HL-60 (cell line): ENCODE data around the gene ZNF507.

Source experiments
- DNase-seq, 2 experiments: peaks; one replicate each; pipeline ENCODE4 v3.0.0-alpha.2; 2010 to 2020; ENCODE audit warnings: low read depth in 1 of 2, low spot score in 1 of 2
- H3K27ac ChIP-seq: fragments of 250-450 bp; sonication (Bioruptor Pico); replicated peaks from 2 replicates; pipeline ENCODE4 v1.5.1; 2020; ENCODE audit warnings: mild to moderate bottlenecking, moderate library complexity
- H3K27me3 ChIP-seq: fragments of 250-450 bp; sonication (Bioruptor Pico); 2 replicates; pipeline ENCODE4 v1.5.1; 2021; ENCODE audit warnings: mild to moderate bottlenecking, moderate library complexity; ENCODE audit not compliant: insufficient read depth, poor library complexity, severe bottlenecking
- H3K4me3 ChIP-seq: replicated peaks from 2 replicates; pipeline ENCODE4 v1.5.1; 2011; ENCODE audit warnings: mild to moderate bottlenecking, control low read depth, low read length; ENCODE audit not compliant: insufficient read depth
- CTCF ChIP-seq: IDR thresholded peaks from one replicate; pipeline ENCODE4 v1.5.1; 2011; ENCODE audit warnings: low read length, control low read depth, inconsistent platforms; ENCODE audit not compliant: insufficient read depth
- GABPA ChIP-seq: IDR thresholded peaks from 2 replicates; pipeline ENCODE4 v1.6.1; 2012; ENCODE audit warnings: low read depth
- POLR2AphosphoS5 ChIP-seq: IDR thresholded peaks from 2 replicates; pipeline ENCODE4 v1.6.1; 2012; ENCODE audit warnings: low read depth
- REST ChIP-seq: IDR thresholded peaks from 2 replicates; pipeline ENCODE4 v1.6.1; 2012; ENCODE audit warnings: low read depth; ENCODE audit not compliant: insufficient replicate concordance
- SPI1 ChIP-seq: IDR thresholded peaks from 2 replicates; pipeline ENCODE4 v1.6.1; 2012; ENCODE audit warnings: low read depth, mild to moderate bottlenecking, borderline replicate concordance

ZNF507 gene

GRCh38 chr19:32336259-32337083 is 8.9 kb upstream of the ZNF507 start:
- DNase-seq = no peak
- TF ChIP-seq SPI1 (no peak), GABPA (no peak), REST (no peak), CTCF (no peak), POLR2AphosphoS5 (no peak)
- Histone ChIP-seq H3K27ac (no peak overlapping the region), H3K27me3 (no peaks in the 10 kb centered on the region), H3K4me3 (no peak overlapping the region)

- H3K4me3 ChIP-seq = no peak overlapping the region
- H3K27ac ChIP-seq = no peak overlapping the region
- H3K27me3 ChIP-seq = no peaks in the 10 kb centered on the region
- no peak for DNase-seq
- TF ChIP-seq POLR2AphosphoS5 (no peak), GABPA (no peak), REST (no peak), CTCF (no peak)
Measured at GRCh38 chr19:32337084-32337808, 8.2 kb upstream of the ZNF507 start.

- no peak overlapping the region for H3K4me3 ChIP-seq
- no peaks in the 10 kb centered on the region for H3K27me3 ChIP-seq
- H3K27ac ChIP-seq = no peak overlapping the region
- TF ChIP-seq GABPA = no peak
- TF ChIP-seq REST = no peak
- no peak for TF ChIP-seq SPI1
- DNase-seq = no peak
Measured at GRCh38 chr19:32339423-32339822, 6.0 kb upstream of the ZNF507 start.
